Measurements from ENCODE around the gene C14orf180. TPM values are rescaled to one million over a fixed set of nuclear protein-coding genes. Genes with fewer than 3 reads are reported as not detected.
A peak's percentile ranks its signal among the peaks of the same experiment; 100 is the strongest.

Gene C14orf180
- total RNA-seq, 1 donor from 2014 or later = 44.1 TPM

DNA sequence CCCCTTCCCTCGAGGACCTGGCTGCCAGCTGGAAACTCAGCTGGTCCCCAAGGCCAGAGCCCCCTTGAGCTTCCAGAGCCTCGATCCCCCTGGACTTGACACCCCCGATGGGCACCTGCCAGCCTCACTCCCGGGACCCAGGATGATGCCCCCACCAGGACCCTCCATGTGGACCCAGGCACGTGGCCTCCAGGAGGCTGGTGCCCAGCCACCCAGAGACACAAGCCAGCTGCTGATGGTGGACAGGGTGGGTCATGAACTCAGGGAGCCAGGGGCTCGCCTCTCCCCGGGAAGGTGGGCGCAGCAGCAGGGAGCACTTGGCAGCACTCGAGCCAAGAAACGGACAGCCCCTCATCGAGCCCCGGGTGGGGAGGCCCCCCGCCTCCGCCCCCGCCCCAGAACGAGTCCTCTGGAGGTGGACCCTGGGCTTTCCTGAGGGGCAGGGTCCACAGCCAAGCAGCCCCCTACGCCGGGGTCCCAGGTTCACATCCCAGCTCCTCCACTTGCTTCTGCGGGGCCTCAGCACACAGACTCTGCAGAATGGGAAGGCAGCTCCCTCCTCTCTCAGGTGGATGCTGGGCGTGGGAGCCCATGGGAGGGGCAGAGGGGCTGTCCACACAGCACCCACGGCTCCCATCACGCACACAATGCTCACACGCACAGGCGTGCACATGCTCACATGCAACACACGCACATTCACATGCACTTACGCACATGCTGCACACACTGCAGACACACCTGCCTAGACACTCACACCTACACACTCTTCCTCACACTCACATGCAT lies 12.1 kb downstream of the C14orf180 start:
- TF ChIP-seq, protein P1, sequence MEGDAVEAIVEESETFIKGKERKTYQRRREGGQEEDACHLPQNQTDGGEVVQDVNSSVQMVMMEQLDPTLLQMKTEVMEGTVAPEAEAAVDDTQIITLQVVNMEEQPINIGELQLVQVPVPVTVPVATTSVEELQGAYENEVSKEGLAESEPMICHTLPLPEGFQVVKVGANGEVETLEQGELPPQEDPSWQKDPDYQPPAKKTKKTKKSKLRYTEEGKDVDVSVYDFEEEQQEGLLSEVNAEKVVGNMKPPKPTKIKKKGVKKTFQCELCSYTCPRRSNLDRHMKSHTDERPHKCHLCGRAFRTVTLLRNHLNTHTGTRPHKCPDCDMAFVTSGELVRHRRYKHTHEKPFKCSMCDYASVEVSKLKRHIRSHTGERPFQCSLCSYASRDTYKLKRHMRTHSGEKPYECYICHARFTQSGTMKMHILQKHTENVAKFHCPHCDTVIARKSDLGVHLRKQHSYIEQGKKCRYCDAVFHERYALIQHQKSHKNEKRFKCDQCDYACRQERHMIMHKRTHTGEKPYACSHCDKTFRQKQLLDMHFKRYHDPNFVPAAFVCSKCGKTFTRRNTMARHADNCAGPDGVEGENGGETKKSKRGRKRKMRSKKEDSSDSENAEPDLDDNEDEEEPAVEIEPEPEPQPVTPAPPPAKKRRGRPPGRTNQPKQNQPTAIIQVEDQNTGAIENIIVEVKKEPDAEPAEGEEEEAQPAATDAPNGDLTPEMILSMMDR (IDR thresholded peaks at IDR 0.05; ENCODE audit: borderline replicate concordance) = no peak
- Histone ChIP-seq H3K27ac (replicated peaks) (no peak overlapping the region), H3K9me3 (replicated peaks) (no peaks in the 10 kb centered on the region), H3K36me3 (peaks cover 22% of the 10 kb centered on the region), H3K27me3 (ENCODE audit: low read depth) (peaks cover 56% of the 10 kb centered on the region), H3K4me3 (no peak overlapping the region), H3K4me1 (peaks cover 30% of the 10 kb centered on the region)
- intact Hi-C loops (cut with micrococcal nuclease) = no loop called here
- DNase-seq = no peak

DNA sequence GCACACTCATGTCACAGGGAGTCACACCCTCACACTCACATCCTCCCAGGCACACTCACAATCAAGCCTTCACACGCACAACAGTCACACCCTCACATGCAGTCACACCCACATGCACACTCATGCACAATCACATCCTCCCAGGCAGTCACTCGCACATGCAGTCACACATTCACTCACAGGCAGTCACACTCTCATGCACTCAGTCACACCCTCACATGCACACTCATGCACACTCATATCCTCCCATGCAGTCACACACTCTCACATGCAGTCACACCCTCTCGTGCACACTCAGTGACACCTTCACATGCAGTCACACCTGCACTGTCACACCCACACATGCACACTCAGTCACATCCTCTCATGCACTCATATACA lies 12.7 kb downstream of the C14orf180 start:
- H3K4me3 ChIP-seq = no peak overlapping the region
- H3K27me3 ChIP-seq (ENCODE audit: low read depth) = peaks cover 53% of the 10 kb centered on the region
- H3K9me3 ChIP-seq (replicated peaks) = no peaks in the 10 kb centered on the region
- peaks cover 19% of the 10 kb centered on the region for H3K36me3 ChIP-seq
- H3K27ac ChIP-seq (replicated peaks) = no peak overlapping the region
- TF ChIP-seq, protein P1 (IDR thresholded peaks at IDR 0.05; ENCODE audit: borderline replicate concordance) = no peak
- intact Hi-C loops (cut with micrococcal nuclease) = no loop called here
- DNase-seq = no peak
- H3K4me1 ChIP-seq = peaks cover 25% of the 10 kb centered on the region

DNA sequence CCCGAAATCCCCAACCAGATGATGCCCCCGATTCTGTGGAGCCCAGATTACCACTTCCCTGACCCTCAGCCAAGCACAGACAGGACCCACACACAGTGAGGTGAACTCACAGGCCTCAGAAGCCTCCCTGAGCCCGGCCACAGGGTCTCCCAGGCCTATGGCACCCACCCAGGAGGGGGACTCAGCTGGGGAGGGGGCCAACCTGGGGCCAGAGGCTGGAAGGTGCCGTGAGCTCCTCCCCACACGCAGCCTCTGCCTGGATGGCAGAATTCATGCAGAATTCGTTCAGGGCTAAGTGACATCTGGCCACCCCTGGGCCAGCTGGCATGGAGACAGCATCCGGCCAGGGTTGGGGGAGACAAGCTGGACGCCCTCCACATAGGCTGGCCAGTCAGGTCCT lies 13.2 kb downstream of the C14orf180 start:
- TF ChIP-seq, protein P1 (IDR thresholded peaks at IDR 0.05; ENCODE audit: borderline replicate concordance) = no peak
- H3K4me3 ChIP-seq = no peak overlapping the region
- peaks cover 20% of the 10 kb centered on the region for H3K4me1 ChIP-seq
- no peaks in the 10 kb centered on the region for H3K9me3 ChIP-seq (replicated peaks)
- peak; percentile 11 for DNase-seq
- intact Hi-C loops (cut with micrococcal nuclease) = no loop called here
- peaks cover 14% of the 10 kb centered on the region for H3K36me3 ChIP-seq
- no peak overlapping the region for H3K27ac ChIP-seq (replicated peaks)
- H3K27me3 ChIP-seq (ENCODE audit: low read depth) = peaks cover 52% of the 10 kb centered on the region

DNA sequence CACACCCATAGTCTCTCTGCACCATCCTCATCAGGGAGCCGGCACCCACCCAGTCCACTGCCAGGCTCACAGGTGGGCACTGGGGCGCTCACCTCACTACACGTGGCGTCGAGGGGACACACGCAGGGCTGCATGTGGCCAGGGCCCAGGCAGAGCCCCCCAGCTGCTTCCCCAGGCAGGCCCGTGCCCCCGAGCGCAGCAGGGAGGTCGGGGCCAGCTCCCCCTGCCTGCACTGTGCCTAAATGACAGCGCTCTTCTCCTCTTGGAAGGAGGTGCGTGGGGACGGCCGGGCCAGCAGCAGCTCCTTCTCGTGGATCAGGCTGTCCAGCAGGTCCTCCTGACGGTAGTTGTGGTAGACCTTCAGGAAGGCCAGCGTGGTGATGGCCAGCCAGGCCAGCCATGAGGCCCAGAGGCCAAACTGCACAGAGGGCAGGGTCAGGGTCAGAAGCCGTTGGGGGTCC lies 13.7 kb downstream of the C14orf180 start:
- TF ChIP-seq, protein P1 (IDR thresholded peaks at IDR 0.05; ENCODE audit: borderline replicate concordance) = peak; percentile 29
- no peak for DNase-seq
- Histone ChIP-seq H3K36me3 (peaks cover 9% of the 10 kb centered on the region), H3K27ac (replicated peaks) (peak overlapping the region; percentile 36), H3K27me3 (ENCODE audit: low read depth) (peaks cover 53% of the 10 kb centered on the region), H3K4me1 (peaks cover 20% of the 10 kb centered on the region), H3K4me3 (no peak overlapping the region), H3K9me3 (replicated peaks) (no peaks in the 10 kb centered on the region)
- intact Hi-C loops (cut with micrococcal nuclease) = no loop called here

- peaks cover 5% of the 10 kb centered on the region for H3K36me3 ChIP-seq
Observed at GRCh38 chr14:104593710-104594136, 14.2 kb downstream of the C14orf180 start.

More at GRCh38 chr14:104593710-104594136, 14.2 kb downstream of the C14orf180 start:
- Histone ChIP-seq H3K4me3 (no peak overlapping the region), H3K4me1 (peaks cover 24% of the 10 kb centered on the region), H3K9me3 (replicated peaks) (no peaks in the 10 kb centered on the region), H3K27me3 (ENCODE audit: low read depth) (peaks cover 53% of the 10 kb centered on the region), H3K27ac (replicated peaks) (peak overlapping the region; percentile 36)
- intact Hi-C loops (cut with micrococcal nuclease) = no loop called here
- TF ChIP-seq, protein P1 (IDR thresholded peaks at IDR 0.05; ENCODE audit: borderline replicate concordance) = no peak
- peak; percentile 11 for DNase-seq
